ENCODE measurements around the gene FUOM.

DNA sequence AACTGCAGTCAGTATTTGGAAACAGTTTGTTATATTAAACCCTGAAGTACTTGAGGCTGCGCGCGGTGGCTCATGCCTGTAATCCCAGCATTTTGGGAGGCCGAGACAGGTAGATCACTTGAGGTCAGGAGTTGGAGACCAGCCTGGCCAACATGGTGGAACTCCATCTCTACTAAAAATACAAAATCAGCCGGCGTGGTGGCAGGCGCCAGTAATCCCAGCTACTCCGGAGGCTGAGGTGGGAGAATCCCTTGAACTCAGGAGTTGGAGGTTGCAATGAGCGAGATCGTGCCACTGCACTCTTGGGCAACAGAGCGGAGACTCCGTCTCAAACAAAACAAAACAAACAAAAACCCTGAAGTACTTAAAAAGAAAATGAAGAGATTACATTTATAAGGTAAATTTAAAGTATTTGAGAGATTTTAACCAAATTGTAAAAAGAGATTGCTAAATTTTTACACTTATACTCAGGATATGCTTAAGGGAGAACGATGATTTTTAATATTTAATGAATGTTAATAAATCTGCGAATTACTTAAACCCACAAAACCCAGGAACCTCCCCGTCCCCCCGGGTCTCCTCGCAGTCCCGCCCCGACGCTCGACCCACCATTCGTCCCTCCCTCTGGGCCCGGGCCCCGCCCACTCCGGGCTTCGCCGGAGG lies 35.7 kb upstream of the FUOM start:
- TF ChIP-seq REST (IDR thresholded peaks at IDR 0.05; ENCODE audit: unreplicated experiment) (no peak), NANOG (IDR thresholded peaks at IDR 0.05; ENCODE audit: borderline replicate concordance) (no peak), CTCF (conservative IDR thresholded peaks at IDR 0.05; ENCODE audit: low read depth in 2 of 2) (no peak), JUNB (IDR thresholded peaks at IDR 0.05; ENCODE audit: unreplicated experiment) (no peak), EZH2 (IDR thresholded peaks at IDR 0.05; ENCODE audit: low read depth, unreplicated experiment) (no peak), EZH2phosphoT487 (IDR thresholded peaks at IDR 0.05; ENCODE audit: unreplicated experiment) (no peak), POLR2AphosphoS5 (IDR thresholded peaks at IDR 0.05; ENCODE audit: low read depth) (no peak), ZNF331 (CRISPR knock-in tag; IDR thresholded peaks at IDR 0.05; ENCODE audit: low read depth) (no peak), CREB1 (CRISPR knock-in tag; IDR thresholded peaks at IDR 0.05; ENCODE audit: low read depth) (no peak), ZNF462 (CRISPR knock-in tag; IDR thresholded peaks at IDR 0.05) (no peak)
- TF ChIP-seq, protein P1, sequence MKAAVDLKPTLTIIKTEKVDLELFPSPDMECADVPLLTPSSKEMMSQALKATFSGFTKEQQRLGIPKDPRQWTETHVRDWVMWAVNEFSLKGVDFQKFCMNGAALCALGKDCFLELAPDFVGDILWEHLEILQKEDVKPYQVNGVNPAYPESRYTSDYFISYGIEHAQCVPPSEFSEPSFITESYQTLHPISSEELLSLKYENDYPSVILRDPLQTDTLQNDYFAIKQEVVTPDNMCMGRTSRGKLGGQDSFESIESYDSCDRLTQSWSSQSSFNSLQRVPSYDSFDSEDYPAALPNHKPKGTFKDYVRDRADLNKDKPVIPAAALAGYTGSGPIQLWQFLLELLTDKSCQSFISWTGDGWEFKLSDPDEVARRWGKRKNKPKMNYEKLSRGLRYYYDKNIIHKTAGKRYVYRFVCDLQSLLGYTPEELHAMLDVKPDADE (IDR thresholded peaks at IDR 0.05): no peak

All from GM23338 (cell line).